Suprapubic skin (tissue), 3 donors: ENCODE results near the gene STX1A.

ENCODE experiments used
- EP300 ChIP-seq: sonication (generic); formaldehyde crosslinking; IDR thresholded peaks from one replicate; pipeline ENCODE4 v1.6.1; 2017; ENCODE audit warnings: antibody characterized with exemption
- POLR2A ChIP-seq, 2 donors: fragments of 450-650 bp; IDR thresholded peaks; one replicate each; pipeline ENCODE4 v1.6.1; 2017; ENCODE audit warnings: antibody characterized with exemption in 2 of 2, mild to moderate bottlenecking in 2 of 2, moderate library complexity in 2 of 2
- TF ChIP-seq, protein P1 (sequence below), 2 donors: fragments of 200-600 bp in 1 of 2; fragments of 450-650 bp in 1 of 2; sonication (generic) in 1 of 2; IDR thresholded peaks; one replicate each; pipeline ENCODE4 v1.5.1; 2016 to 2019; ENCODE audit warnings: antibody characterized with exemption in 2 of 2, mild to moderate bottlenecking in 1 of 2, moderate library complexity in 1 of 2

DNA sequence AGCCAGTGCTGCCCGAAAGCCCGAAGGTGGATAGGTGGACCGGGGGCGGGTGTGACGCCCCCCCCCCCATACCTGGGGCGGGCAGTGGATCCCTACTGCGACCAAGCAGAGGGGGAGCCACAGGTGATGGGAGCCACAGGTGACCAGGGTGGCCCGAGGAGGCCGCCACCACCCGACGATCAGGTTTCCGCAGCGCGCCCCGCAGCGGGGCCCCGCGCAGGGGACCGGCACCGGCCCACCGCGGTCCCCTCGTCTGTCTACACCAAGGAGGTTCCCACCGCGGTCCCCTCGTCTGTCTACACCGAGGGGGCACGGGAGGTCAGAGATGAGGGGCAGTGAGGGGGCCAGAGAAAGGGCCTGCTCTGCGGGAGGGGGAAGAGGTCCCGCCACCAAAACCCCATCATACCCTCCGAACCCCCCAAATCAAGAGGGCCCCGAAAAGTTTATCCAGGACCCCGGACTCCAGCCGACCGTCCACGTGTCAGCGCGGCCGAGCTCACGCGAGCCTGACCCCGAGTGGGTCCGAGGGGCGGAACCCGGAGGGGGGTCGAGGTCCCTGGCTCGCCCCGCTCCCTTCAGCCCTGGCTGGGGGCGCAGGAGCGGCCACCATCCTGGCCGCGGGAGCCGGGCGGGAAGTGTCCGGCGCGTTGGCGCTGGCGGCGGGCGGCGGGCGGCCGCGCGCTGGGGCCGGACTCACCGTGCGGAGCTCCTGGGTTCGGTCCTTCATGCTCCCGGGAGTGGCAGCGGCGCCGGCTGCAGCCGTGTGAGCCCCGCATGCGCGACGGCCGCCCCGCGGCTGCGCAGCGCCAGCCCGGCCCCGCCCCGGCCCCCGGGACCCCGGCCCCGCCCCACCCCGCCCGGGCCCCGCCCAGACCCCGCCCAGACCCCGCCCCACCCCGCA is at the start of gene STX1A:
- TF ChIP-seq, protein P1, sequence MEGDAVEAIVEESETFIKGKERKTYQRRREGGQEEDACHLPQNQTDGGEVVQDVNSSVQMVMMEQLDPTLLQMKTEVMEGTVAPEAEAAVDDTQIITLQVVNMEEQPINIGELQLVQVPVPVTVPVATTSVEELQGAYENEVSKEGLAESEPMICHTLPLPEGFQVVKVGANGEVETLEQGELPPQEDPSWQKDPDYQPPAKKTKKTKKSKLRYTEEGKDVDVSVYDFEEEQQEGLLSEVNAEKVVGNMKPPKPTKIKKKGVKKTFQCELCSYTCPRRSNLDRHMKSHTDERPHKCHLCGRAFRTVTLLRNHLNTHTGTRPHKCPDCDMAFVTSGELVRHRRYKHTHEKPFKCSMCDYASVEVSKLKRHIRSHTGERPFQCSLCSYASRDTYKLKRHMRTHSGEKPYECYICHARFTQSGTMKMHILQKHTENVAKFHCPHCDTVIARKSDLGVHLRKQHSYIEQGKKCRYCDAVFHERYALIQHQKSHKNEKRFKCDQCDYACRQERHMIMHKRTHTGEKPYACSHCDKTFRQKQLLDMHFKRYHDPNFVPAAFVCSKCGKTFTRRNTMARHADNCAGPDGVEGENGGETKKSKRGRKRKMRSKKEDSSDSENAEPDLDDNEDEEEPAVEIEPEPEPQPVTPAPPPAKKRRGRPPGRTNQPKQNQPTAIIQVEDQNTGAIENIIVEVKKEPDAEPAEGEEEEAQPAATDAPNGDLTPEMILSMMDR (IDR thresholded peaks at IDR 0.05) = no peak
- TF ChIP-seq EP300 (no peak), POLR2A (IDR thresholded peaks at IDR 0.05) (no peak)
